ENCODE data around the gene NDEL1. TPM values are rescaled to one million over a fixed set of nuclear protein-coding genes. Genes with fewer than 3 reads are reported as not detected.

The NDEL1 gene, protein sequence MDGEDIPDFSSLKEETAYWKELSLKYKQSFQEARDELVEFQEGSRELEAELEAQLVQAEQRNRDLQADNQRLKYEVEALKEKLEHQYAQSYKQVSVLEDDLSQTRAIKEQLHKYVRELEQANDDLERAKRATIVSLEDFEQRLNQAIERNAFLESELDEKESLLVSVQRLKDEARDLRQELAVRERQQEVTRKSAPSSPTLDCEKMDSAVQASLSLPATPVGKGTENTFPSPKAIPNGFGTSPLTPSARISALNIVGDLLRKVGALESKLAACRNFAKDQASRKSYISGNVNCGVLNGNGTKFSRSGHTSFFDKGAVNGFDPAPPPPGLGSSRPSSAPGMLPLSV
- total RNA-seq (240 TPM), polyA plus RNA-seq (10 to 100 TPM; 45.6 to 63.6 (median 54.6) TPM)

DNA sequence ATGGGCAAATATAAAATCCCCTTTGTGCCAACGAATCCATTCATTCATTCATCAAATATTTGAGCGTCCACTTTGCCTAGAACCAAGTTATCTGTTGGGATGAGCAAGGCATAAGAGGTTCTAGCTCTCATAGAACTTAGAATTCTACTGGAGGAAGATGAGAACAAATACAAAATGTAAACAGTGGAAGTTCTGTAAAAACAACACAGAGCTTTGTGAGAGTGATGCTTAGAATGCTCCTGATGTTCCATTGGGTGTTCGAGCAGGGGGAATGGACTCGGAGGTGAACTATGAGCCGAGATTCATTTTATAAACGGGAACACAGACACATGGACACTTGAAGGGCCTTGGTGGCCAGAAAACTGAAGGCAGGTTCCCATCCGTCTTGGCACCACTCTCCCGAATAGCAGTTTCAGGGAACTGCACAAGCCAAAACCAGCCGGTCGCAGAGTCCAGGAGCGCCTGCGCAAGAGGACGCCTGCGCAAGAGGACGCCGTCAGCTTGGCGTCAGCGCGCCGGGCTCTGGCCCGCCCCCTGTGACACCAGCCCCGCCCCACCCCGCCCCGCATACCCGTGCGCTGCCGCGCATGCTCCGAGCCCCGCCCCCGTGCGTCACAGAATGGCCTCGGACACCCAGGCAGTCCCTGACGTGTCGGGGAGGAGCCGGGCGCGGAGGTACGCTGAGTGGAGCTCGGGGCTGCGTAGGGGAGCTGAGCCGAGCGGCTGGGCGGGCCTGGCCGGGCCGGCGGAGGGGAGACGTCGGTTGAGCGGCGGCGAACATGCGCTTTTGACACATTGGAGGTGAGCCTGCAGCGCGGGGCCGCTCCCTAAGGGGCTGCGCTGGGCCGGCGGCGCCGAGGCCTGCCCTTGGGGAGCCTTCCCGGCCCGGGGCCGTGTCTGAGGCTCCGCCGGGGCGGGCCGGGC is at the start of gene NDEL1:
Gene NDEL1, plus strand, starts transcription at position 640 of the 924 bp plus-strand sequence. CDS start 8,388 bp downstream, outside the sequence.
- Mint-ChIP-seq H3K9me3 (no peaks in the 10 kb centered on the region), H3K36me3 (peaks cover 6% of the 10 kb centered on the region), H3K27me3 (peaks cover 5% of the 10 kb centered on the region), H3K4me3 (peak within 1 kb of the TSS; percentile 96 to 100 (median 98)), H3K4me1 (peaks cover 18 to 47% (median 32%) of the 10 kb centered on the region in 4 donors), H3K27ac (peak within 1 kb of the TSS; percentile 89 to 99 (median 98))
- Histone ChIP-seq H3K4me3 (ENCODE audit: low read depth, low read length) (peak within 1 kb of the TSS; percentile 98), H3K27me3 (ENCODE audit: control insufficient read depth, insufficient read depth, low read length) (no peaks in the 10 kb centered on the region), H3K36me3 (ENCODE audit: control insufficient read depth, insufficient read depth, low read length) (no peaks in the 10 kb centered on the region), H3K4me1 (ENCODE audit: control insufficient read depth, insufficient read depth, low read length, poor library complexity, severe bottlenecking) (peaks cover 29% of the 10 kb centered on the region), H3K9me3 (ENCODE audit: control insufficient read depth in 2 of 2, low read length in 2 of 2) (no peaks in the 10 kb centered on the region), H3K27ac (ENCODE audit: insufficient read depth, low read length, poor library complexity, severe bottlenecking) (peak within 1 kb of the TSS; percentile 100)
- ATAC-seq (ENCODE audit: low read depth in 2 of 2) (peak; percentile 96 to 97), DNase-seq (peak; percentile 98 to 99 (median 99))

DNA sequence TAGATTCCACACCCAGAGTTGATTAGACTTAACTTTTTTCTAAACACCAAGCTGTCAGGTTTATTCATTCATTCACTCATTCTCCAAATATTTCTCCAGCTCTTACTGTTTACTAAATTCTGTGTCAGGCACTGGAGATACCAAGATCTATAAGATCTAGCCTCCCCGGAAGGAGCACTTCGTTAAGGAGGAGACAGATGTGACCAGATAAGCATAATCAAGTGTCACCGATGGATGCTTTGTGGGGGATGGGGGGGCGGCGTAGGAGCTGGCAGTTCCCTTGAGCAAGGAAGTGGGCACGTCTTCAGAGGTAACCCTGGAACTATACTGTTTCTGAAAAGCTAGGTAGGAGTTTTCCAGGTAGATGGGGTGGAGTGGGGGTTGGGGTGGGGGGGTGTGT is 48.8 kb upstream of the NDEL1 start:
- H3K36me3 ChIP-seq (ENCODE audit: control insufficient read depth, insufficient read depth, low read length), result peaks cover under 1% of the 10 kb centered on the region
- no peaks in the 10 kb centered on the region for H3K27me3 ChIP-seq (ENCODE audit: control insufficient read depth, insufficient read depth, low read length)
- H3K4me1 ChIP-seq (ENCODE audit: control insufficient read depth, insufficient read depth, low read length, poor library complexity, severe bottlenecking), result peaks cover 13% of the 10 kb centered on the region
- no peak overlapping the region for H3K27ac ChIP-seq (ENCODE audit: insufficient read depth, low read length, poor library complexity, severe bottlenecking)
- peaks cover 0 to 2% (median 0%) of the 10 kb centered on the region in 7 donors for H3K9me3 Mint-ChIP-seq
- peaks cover 5% of the 10 kb centered on the region for H3K36me3 Mint-ChIP-seq
- H3K27ac Mint-ChIP-seq, result peak overlapping the region in 1 of 3 donors; percentile 64
- H3K4me1 Mint-ChIP-seq, result peaks cover 5 to 33% (median 22%) of the 10 kb centered on the region in 4 donors
- no peaks in the 10 kb centered on the region for H3K9me3 ChIP-seq (ENCODE audit: control insufficient read depth in 2 of 2, low read length in 2 of 2)
- H3K4me3 ChIP-seq (ENCODE audit: low read depth, low read length), result no peak overlapping the region
- peak overlapping the region; percentile 8 to 70 (median 56) for H3K4me3 Mint-ChIP-seq
- ATAC-seq (ENCODE audit: low read depth in 2 of 2) (no peak), DNase-seq (no peak)
- no peaks in the 10 kb centered on the region for H3K27me3 Mint-ChIP-seq

DNA sequence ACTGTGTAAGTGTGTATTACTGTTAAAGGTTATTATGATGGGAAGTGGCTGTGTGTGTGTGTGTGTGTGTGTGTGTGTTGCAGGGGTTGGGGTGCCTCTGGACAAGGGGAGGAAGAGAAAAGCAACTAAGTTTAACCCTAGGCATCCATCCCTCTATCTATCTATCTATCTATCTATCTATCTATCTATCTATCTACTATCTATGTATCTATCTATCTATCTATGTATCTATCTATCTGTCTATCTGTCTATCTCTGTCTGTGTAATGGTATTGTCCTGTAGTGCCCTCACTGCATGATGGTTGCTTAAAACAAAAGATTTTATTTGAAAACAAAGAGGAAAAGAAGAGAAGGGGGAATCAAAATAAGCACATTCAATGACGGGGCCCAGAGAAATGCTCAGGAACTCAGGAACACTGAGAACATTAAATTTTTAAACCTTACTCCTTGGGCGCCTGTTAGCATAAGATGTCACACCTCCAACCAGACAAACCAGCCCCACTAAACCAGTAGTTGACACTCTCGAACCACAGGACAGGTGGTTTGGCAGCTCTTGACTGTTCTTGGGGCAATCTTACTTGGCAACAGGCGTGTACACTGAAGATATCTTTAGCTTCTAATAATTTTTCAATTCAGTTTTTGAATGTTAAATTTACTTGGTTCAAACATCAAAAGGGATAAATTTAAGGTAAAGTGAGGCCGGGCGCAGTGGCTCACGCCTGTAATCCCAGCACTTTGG is 47.6 kb upstream of the NDEL1 start:
- H3K27ac Mint-ChIP-seq, result peak overlapping the region; percentile 68 to 87 (median 76)
- Histone ChIP-seq H3K4me3 (ENCODE audit: low read depth, low read length) (no peak overlapping the region), H3K27me3 (ENCODE audit: control insufficient read depth, insufficient read depth, low read length) (no peaks in the 10 kb centered on the region), H3K36me3 (ENCODE audit: control insufficient read depth, insufficient read depth, low read length) (no peaks in the 10 kb centered on the region), H3K27ac (ENCODE audit: insufficient read depth, low read length, poor library complexity, severe bottlenecking) (no peak overlapping the region), H3K9me3 (ENCODE audit: control insufficient read depth in 2 of 2, low read length in 2 of 2) (no peaks in the 10 kb centered on the region), H3K4me1 (ENCODE audit: control insufficient read depth, insufficient read depth, low read length, poor library complexity, severe bottlenecking) (peaks cover 8% of the 10 kb centered on the region)
- no peak for ATAC-seq (ENCODE audit: low read depth in 2 of 2)
- DNase-seq, result no peak
- peaks cover 2 to 27% (median 17%) of the 10 kb centered on the region in 4 donors for H3K4me1 Mint-ChIP-seq
- H3K9me3 Mint-ChIP-seq, result peaks cover 0 to 2% (median 0%) of the 10 kb centered on the region in 7 donors
- H3K4me3 Mint-ChIP-seq, result peak overlapping the region in 1 of 4 donors; percentile 54
- H3K36me3 Mint-ChIP-seq, result peaks cover 1% of the 10 kb centered on the region
- no peaks in the 10 kb centered on the region for H3K27me3 Mint-ChIP-seq

DNA sequence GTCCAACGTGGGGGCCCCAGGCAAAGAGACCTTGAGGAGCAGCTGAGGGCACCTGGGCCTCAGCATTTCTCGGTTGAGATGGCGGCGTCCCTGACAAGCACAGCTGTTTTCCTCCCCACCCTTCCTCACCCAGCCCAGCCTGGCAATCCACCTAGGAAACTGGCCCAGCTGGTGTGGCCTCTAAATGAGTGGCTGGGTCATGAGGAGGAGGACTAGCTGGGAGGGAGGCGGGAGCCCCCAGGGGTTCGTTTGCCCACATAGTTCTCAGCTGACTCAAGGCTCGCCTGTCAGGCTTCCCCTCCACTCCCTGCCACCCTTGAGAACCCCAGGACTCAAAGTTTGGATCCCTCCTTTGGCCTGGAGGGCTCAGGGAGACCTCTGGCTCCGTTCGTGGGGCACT is 44.0 kb upstream of the NDEL1 start:
- Mint-ChIP-seq H3K4me1 (peaks cover 0 to 23% (median 18%) of the 10 kb centered on the region in 4 donors), H3K27me3 (peaks cover 15% of the 10 kb centered on the region), H3K27ac (no peak overlapping the region), H3K9me3 (peaks cover 0 to 3% (median 0%) of the 10 kb centered on the region in 7 donors), H3K36me3 (no peaks in the 10 kb centered on the region), H3K4me3 (no peak overlapping the region)
- DNase-seq (no peak), ATAC-seq (ENCODE audit: low read depth in 2 of 2) (no peak)
- H3K4me3 ChIP-seq (ENCODE audit: low read depth, low read length), result no peak overlapping the region
- H3K9me3 ChIP-seq (ENCODE audit: control insufficient read depth in 2 of 2, low read length in 2 of 2), result no peaks in the 10 kb centered on the region
- no peaks in the 10 kb centered on the region for H3K36me3 ChIP-seq (ENCODE audit: control insufficient read depth, insufficient read depth, low read length)
- H3K27ac ChIP-seq (ENCODE audit: insufficient read depth, low read length, poor library complexity, severe bottlenecking), result no peak overlapping the region
- peaks cover 13% of the 10 kb centered on the region for H3K4me1 ChIP-seq (ENCODE audit: control insufficient read depth, insufficient read depth, low read length, poor library complexity, severe bottlenecking)
- no peaks in the 10 kb centered on the region for H3K27me3 ChIP-seq (ENCODE audit: control insufficient read depth, insufficient read depth, low read length)

DNA sequence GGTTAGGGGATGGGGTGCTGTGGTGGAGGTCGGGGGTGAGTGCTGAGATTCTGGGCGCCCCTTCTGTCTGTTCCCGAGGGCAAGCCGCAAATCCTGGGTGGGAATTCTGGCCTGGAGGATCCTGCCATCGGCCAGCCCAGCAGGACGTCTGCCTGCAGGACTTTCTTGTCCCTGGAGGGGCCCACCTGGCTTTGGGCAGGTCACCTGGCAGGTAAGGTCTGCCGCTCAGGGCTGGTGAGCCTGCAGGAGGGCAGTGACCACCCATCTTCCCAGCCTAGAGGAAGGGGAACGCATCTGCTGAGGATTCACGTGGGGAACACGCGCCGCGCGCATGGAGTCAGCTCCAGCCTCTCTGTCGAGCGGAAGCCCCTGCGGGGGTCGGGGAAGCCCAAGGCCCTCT is 43.4 kb upstream of the NDEL1 start:
- Histone ChIP-seq H3K27ac (ENCODE audit: insufficient read depth, low read length, poor library complexity, severe bottlenecking) (no peak overlapping the region), H3K36me3 (ENCODE audit: control insufficient read depth, insufficient read depth, low read length) (no peaks in the 10 kb centered on the region), H3K4me3 (ENCODE audit: low read depth, low read length) (no peak overlapping the region), H3K27me3 (ENCODE audit: control insufficient read depth, insufficient read depth, low read length) (no peaks in the 10 kb centered on the region), H3K4me1 (ENCODE audit: control insufficient read depth, insufficient read depth, low read length, poor library complexity, severe bottlenecking) (peaks cover 13% of the 10 kb centered on the region), H3K9me3 (ENCODE audit: control insufficient read depth in 2 of 2, low read length in 2 of 2) (no peaks in the 10 kb centered on the region)
- peak overlapping the region in 1 of 3 donors; percentile 23 for H3K27ac Mint-ChIP-seq
- peaks cover 0 to 23% (median 16%) of the 10 kb centered on the region in 4 donors for H3K4me1 Mint-ChIP-seq
- DNase-seq (no peak), ATAC-seq (ENCODE audit: low read depth in 2 of 2) (no peak)
- H3K27me3 Mint-ChIP-seq, result peaks cover 15% of the 10 kb centered on the region
- no peaks in the 10 kb centered on the region for H3K36me3 Mint-ChIP-seq
- H3K4me3 Mint-ChIP-seq, result no peak overlapping the region
- H3K9me3 Mint-ChIP-seq, result peaks cover 0 to 1% (median 0%) of the 10 kb centered on the region in 7 donors

DNA sequence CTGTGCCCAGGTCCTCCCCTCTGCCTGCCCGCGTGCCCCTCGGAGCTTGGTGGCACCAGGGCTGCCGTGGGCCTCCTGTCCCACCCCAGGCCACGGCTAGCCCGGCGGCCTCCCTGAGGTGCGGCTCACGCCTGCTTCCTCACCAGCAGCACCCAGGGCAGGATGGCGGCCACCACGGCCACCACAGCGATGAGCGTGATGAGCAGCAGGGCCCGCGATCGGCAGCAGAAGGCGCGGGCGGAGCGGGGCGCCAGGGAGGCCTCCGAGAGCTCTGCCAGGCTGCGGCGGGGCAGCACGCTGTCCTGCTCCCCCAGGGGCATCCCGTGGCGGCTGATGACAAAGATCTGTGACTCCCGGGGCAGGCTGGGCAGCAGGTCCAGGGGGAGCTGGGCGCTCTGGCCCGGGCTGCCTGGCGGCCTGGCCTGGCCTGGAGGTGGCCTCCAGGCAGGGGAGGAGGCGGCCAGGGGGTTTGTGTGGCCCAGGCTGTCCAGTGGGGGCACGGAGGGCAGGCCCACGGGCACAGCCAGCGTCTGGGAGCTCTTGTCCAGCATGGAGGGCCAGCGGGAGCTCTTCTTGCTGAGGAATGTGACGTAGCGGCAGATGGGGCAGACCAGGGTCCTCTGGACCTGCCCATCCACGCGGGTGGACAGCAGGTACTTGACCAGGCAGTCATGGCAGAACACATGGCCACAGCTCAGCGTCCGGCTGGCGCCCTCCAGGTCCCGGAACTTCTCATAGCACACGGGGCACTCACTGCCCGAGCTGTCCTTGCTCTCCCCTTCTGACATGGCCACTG is 42.8 kb upstream of the NDEL1 start:
- DNase-seq (no peak), ATAC-seq (ENCODE audit: low read depth in 2 of 2) (no peak)
- Mint-ChIP-seq H3K4me1 (peaks cover 0 to 23% (median 14%) of the 10 kb centered on the region in 4 donors), H3K27ac (peak overlapping the region in 2 of 3 donors; percentile 97 to 98), H3K36me3 (no peaks in the 10 kb centered on the region), H3K9me3 (peaks cover 0 to 1% (median 0%) of the 10 kb centered on the region in 7 donors), H3K4me3 (no peak overlapping the region), H3K27me3 (peaks cover 20% of the 10 kb centered on the region)
- H3K36me3 ChIP-seq (ENCODE audit: control insufficient read depth, insufficient read depth, low read length), result no peaks in the 10 kb centered on the region
- H3K4me1 ChIP-seq (ENCODE audit: control insufficient read depth, insufficient read depth, low read length, poor library complexity, severe bottlenecking), result peaks cover 13% of the 10 kb centered on the region
- H3K4me3 ChIP-seq (ENCODE audit: low read depth, low read length), result no peak overlapping the region
- no peak overlapping the region for H3K27ac ChIP-seq (ENCODE audit: insufficient read depth, low read length, poor library complexity, severe bottlenecking)
- H3K27me3 ChIP-seq (ENCODE audit: control insufficient read depth, insufficient read depth, low read length), result peaks cover 2% of the 10 kb centered on the region
- no peaks in the 10 kb centered on the region for H3K9me3 ChIP-seq (ENCODE audit: control insufficient read depth in 2 of 2, low read length in 2 of 2)
